Measurements from ENCODE around the gene LPGAT1. TPM values are rescaled to one million over a fixed set of nuclear protein-coding genes. Genes with fewer than 3 reads are reported as not detected.
"Not testable (repeated sequence)": the region's sequence is repeated elsewhere in the genome, so short reads cannot be mapped to it uniquely, and the experiment has no call there.

The LPGAT1 gene
- total RNA-seq, 1 donor from 2014 or later = 61.8 TPM

DNA sequence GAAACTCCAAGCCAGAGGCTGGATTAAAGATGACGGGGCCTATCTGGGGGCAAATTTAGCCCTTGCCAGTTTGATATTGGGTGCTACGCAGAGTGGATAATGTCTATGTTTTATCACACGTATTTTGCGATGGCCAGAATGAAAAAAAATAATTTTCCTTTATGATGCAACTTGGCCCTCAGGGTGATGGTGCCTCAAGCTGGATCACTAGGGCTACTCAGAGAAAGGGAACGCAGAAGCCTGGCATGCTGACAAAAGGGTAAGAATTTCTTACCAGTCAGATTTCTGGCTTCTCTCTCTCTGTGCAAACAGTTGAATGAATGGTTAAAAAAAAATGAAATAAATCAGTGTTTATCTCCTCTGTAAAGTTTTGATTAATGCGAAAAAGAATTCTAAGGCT lies 122.6 kb downstream of the LPGAT1 start:
- DNase-seq (ENCODE audit: low spot score) = no peak

GRCh38 chr1:211705467-211706091 lies 125.0 kb downstream of the LPGAT1 start:
- DNase-seq (ENCODE audit: low spot score) = peak; percentile 35

GRCh38 chr1:211704543-211704942 lies 126.0 kb downstream of the LPGAT1 start:
- peak; percentile 49 for DNase-seq (ENCODE audit: low spot score)

DNA sequence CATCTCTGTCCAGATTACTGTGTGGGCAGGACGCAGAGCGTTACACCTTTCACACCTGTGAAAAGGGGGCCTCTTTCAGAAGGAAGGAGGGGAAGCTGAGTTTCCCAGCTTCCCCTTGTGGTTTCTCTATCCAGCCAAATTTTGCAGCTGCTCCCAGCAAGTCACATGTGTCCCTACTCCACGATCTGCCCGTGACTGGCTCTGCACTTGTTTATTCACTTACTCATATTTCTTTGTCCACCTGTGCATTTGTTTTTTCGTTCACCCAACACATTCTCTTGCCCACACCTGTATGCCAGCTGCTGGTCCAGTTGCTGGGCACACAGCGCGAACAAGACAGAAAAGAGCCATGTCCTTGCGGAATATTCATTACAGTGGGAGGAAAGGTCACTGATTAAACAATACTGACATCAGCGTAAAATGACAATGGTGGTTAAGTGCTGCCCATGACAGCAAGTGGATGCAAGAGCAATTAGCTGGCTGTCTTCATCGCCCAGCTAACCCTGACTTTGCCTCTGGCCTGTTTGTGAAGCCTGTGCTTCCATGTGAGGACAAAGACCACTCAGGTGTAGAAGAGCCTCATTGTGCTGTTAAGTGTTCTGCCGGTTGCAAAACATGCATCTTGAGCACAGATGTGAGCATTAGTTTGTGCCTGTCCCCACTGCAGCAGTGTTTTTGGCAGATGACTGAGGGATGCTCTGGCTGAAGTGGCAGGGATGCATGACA lies 126.6 kb downstream of the LPGAT1 start:
- DNase-seq (ENCODE audit: low spot score) = peak; percentile 59

GRCh38 chr1:211701733-211702132 lies 128.8 kb downstream of the LPGAT1 start:
- DNase-seq (ENCODE audit: low spot score) = no peak

- peak; percentile 80 for DNase-seq (ENCODE audit: low spot score)
These were observed 131.5 kb downstream of the LPGAT1 start for GRCh38 chr1:211699059-211699458.

DNA sequence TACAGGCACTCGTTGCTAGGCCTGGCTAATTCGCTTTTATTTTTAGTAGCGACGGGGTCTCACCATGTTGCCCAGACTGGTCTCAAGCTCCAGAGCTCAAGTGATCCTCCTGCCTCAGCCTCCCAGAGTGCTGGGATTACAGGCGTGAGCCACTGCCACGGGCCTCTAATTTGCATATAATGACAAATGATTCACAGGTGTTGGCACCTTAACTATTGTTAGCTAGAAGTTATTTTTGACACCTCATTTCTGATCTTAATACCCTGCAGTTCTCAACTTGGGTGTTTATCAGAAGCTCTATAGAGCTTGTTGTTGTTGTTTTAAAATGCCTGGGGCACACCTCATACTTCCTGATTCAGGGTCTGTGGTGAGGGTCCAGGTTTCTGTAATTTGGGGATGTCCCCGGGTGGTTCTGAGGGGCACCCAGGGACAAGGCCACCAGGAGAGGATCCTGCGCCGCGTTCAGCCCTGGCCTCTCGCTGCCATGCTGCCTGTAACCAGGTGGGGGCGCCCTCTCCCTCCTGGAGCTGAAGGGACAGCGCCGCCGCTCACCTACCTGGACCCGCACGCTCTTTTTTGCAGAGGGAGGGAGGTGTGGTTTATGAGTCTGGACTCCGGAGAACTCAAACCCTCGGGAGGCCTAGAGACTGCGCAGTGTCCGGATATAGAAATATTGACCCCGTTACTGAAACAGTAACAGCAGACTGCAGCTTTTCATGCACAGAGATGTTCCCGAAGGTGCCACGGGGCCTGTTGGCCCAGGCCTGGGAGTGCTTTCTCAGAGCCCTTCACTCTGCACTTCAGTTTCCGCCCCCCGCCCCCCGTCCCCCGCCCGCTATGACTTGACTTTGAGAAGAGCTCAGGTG lies 132.2 kb downstream of the LPGAT1 start:
- no peak for DNase-seq (ENCODE audit: low spot score)

- DNase-seq (ENCODE audit: low spot score) = no peak
These were observed 133.2 kb downstream of the LPGAT1 start for GRCh38 chr1:211697356-211697755.

DNA sequence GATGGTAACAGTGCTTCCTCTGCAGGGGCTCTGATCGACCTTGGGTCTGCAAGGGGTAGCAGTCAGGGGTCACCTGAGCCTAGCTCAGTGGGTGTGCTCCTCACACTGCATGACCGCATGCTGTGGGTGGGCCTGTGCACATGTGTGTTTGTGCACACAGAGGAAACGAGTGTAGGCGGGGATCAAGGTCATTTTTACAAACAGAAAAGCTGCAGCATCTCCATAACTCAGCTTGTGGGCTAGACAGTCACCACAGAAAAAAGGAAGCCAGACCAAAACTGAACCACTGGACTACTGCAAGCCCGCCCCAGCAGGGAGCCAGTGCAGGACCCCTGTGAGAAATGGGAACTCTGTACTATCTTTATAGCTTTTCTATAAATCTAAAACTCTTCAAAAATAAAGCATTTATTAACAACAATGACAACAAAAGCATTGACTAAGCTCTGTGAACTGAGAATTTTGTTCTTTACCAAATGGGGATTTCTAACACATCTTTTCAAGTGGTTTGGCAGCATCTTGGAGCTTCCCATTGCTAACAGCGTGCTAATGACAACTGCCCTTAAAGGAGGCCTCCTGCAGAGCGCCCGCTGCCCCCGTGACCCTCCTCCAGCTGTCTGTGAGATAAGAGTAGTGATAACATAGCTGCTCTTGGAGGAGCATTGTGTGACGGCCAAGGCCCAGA lies 135.3 kb downstream of the LPGAT1 start:
- DNase-seq (ENCODE audit: low spot score) = no peak

GRCh38 chr1:211693911-211694310 lies 136.7 kb downstream of the LPGAT1 start:
- DNase-seq (ENCODE audit: low spot score) = not testable (repeated sequence)

Other genes with a start within 250 kb of the LPGAT1 start
- gene NEK2, start 155.1 kb downstream of the LPGAT1 start, total RNA-seq = not detected
- 8.4 TPM for gene INTS7, start 204.8 kb upstream of the LPGAT1 start, total RNA-seq
- gene DTL, start 205.0 kb upstream of the LPGAT1 start, total RNA-seq = 0.16 TPM